HEK293 (cell line): ENCODE results near the gene RLN3.

ENCODE experiments used
- HOXC10 ChIP-seq: sonication (generic); formaldehyde crosslinking; IDR thresholded peaks from 2 replicates; pipeline ENCODE4 v1.8.1; 2023; ENCODE audit warnings: mild to moderate bottlenecking, missing genetic modification reagents
- MEIS1 ChIP-seq: sonication (generic); formaldehyde crosslinking; IDR thresholded peaks from 2 replicates; pipeline ENCODE4 v1.8.1; 2022; ENCODE audit warnings: missing genetic modification reagents, mild to moderate bottlenecking, borderline replicate concordance
- OSR2 ChIP-seq: fragments of 450-650 bp; formaldehyde crosslinking; IDR thresholded peaks from 2 replicates; pipeline ENCODE4 v1.5.1; 2016; ENCODE audit warnings: missing biosample characterization, missing genetic modification characterization
- OVOL3 ChIP-seq: fragments of 450-650 bp; formaldehyde crosslinking; IDR thresholded peaks from 2 replicates; pipeline ENCODE4 v1.5.1; 2016; ENCODE audit warnings: missing biosample characterization, missing genetic modification characterization
- SETDB1 ChIP-seq: IDR thresholded peaks from one replicate; pipeline ENCODE4 v1.6.1; 2017; ENCODE audit warnings: mild to moderate bottlenecking, low read length, moderate library complexity, mixed read lengths; ENCODE audit not compliant: insufficient read length
- ZBTB7A ChIP-seq: fragments of 450-650 bp; formaldehyde crosslinking; IDR thresholded peaks from 2 replicates; pipeline ENCODE4 v1.5.1; 2016; ENCODE audit warnings: low read depth, missing biosample characterization, missing genetic modification characterization
- ZFP37 ChIP-seq: fragments of 450-650 bp; formaldehyde crosslinking; IDR thresholded peaks from 2 replicates; pipeline ENCODE4 v1.5.1; 2016; ENCODE audit warnings: missing biosample characterization, missing genetic modification characterization
- ZNF146 ChIP-seq: fragments of 450-650 bp; formaldehyde crosslinking; IDR thresholded peaks from 2 replicates; pipeline ENCODE4 v1.5.1; 2016; ENCODE audit warnings: missing biosample characterization, missing genetic modification characterization
- ZNF184 ChIP-seq: fragments of 450-650 bp; IDR thresholded peaks from 2 replicates; pipeline ENCODE4 v1.5.1; 2018; ENCODE audit warnings: missing biosample characterization, mild to moderate bottlenecking, missing genetic modification characterization
- ZNF202 ChIP-seq: fragments of 450-650 bp; formaldehyde crosslinking; IDR thresholded peaks from 2 replicates; pipeline ENCODE4 v1.5.1; 2016; ENCODE audit warnings: missing biosample characterization, missing genetic modification characterization, borderline replicate concordance
- ZNF274 ChIP-seq, 2 experiments: fragments of 200-500 bp in 1 of 2; fragments of 450-650 bp in 1 of 2; sonication (Bioruptor generic) in 1 of 2; formaldehyde crosslinking in 1 of 2; IDR thresholded peaks; 2 replicates each; pipeline versions ENCODE4 v1.5.1 to v1.6.1; 2014 to 2016; ENCODE audit warnings: borderline replicate concordance in 1 of 2, inconsistent platforms in 1 of 2, low read length in 1 of 2, missing biosample characterization in 1 of 2, missing genetic modification characterization in 1 of 2
- ZNF292 ChIP-seq: fragments of 450-650 bp; formaldehyde crosslinking; IDR thresholded peaks from 2 replicates; pipeline ENCODE4 v1.5.1; 2016; ENCODE audit warnings: low read depth, missing biosample characterization, missing genetic modification characterization, borderline replicate concordance
- ZNF404 ChIP-seq: fragments of 450-650 bp; formaldehyde crosslinking; IDR thresholded peaks from 2 replicates; pipeline ENCODE4 v1.5.1; 2017; ENCODE audit warnings: missing biosample characterization, missing genetic modification characterization
- ZNF521 ChIP-seq: fragments of 450-650 bp; formaldehyde crosslinking; IDR thresholded peaks from 2 replicates; pipeline ENCODE4 v1.5.1; 2017; ENCODE audit warnings: missing biosample characterization, mild to moderate bottlenecking, missing genetic modification characterization
- ZNF629 ChIP-seq: fragments of 450-650 bp; formaldehyde crosslinking; IDR thresholded peaks from 2 replicates; pipeline ENCODE4 v1.5.1; 2017; ENCODE audit warnings: missing biosample characterization, missing genetic modification characterization
- ZNF701 ChIP-seq: fragments of 450-650 bp; formaldehyde crosslinking; IDR thresholded peaks from 2 replicates; pipeline ENCODE4 v1.5.1; 2016; ENCODE audit warnings: missing biosample characterization, missing genetic modification characterization
- ZNF76 ChIP-seq: fragments of 450-650 bp; formaldehyde crosslinking; IDR thresholded peaks from 2 replicates; pipeline ENCODE4; 2016; ENCODE audit warnings: low read depth, missing biosample characterization, missing genetic modification characterization, borderline replicate concordance
- ZSCAN23 ChIP-seq: fragments of 450-650 bp; formaldehyde crosslinking; IDR thresholded peaks from 2 replicates; pipeline ENCODE4 v1.5.1; 2016; ENCODE audit warnings: missing biosample characterization, missing genetic modification characterization
- TF ChIP-seq, protein P1 (sequence below): fragments of 450-650 bp; formaldehyde crosslinking; IDR thresholded peaks from 2 replicates; pipeline ENCODE4 v1.5.1; 2017; ENCODE audit warnings: missing biosample characterization, missing genetic modification characterization
- TF ChIP-seq, protein P2 (sequence below): fragments of 450-650 bp; formaldehyde crosslinking; IDR thresholded peaks from 2 replicates; pipeline ENCODE4 v1.5.1; 2017; ENCODE audit warnings: missing biosample characterization, missing genetic modification characterization
- TF ChIP-seq, protein P3 (sequence below): fragments of 450-650 bp; formaldehyde crosslinking; IDR thresholded peaks from 2 replicates; pipeline ENCODE4 v1.5.1; 2016; ENCODE audit warnings: missing biosample characterization, missing genetic modification characterization
- TF ChIP-seq, protein P4 (sequence below): fragments of 450-650 bp; IDR thresholded peaks from 2 replicates; pipeline ENCODE4 v1.5.1; 2018; ENCODE audit warnings: missing biosample characterization, mild to moderate bottlenecking, missing genetic modification characterization
- TF ChIP-seq, protein P5 (sequence below): fragments of 450-650 bp; formaldehyde crosslinking; IDR thresholded peaks from 2 replicates; pipeline ENCODE4 v1.5.1; 2016; ENCODE audit warnings: missing biosample characterization, missing genetic modification characterization
- TF ChIP-seq, protein P6 (sequence below): fragments of 450-650 bp; formaldehyde crosslinking; IDR thresholded peaks from 2 replicates; pipeline ENCODE4 v1.5.1; 2016; ENCODE audit warnings: missing biosample characterization, missing genetic modification characterization

The RLN3 gene

DNA sequence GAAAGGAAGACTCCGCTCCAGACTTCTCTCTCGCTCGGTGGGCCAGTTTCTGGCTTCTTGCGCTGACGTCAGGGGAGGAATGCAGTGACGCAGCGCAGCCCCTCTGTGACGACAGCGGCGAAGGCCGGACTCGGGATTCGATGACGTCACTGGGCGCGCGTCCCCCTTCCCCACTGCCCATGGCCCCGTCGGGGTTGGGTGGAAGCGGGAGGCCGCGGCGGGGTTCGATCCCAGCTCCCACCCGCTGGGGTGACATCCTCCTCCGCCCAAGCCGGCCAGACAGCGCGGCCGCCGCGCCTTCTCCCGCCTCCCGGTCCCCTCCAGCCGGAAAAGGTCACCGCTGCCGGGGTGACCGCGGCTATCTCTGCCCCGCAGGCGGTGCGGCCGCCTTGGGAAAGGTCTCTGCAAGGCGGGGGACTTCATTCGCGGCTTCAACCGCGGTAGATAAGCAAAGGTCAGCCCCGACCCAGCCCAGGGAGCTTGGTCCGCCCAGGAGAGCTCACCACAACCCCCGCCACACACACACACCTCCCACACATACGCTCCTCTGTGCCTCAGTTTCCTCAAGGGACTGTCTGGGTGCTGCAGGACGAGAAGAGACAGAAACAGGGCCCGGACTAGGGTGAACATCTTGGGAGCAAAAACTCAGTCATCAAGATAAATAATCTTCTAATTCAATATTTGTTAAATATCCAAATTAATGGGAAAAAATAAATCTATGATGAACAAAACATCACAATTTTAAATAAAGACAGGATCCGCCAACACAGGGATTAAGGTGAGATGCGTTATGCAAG is 21.0 kb upstream of the RLN3 start (continued):
- peak; percentile 86 for TF ChIP-seq ZNF76 (tag by site-specific recombination)
- peak; percentile 47 for TF ChIP-seq ZNF146 (tag by site-specific recombination)
- no peak for TF ChIP-seq SETDB1
- no peak for TF ChIP-seq ZNF292 (tag by site-specific recombination)
- no peak for TF ChIP-seq ZNF701 (tag by site-specific recombination)
- TF ChIP-seq ZNF184 (tag by site-specific recombination): peak; percentile 12; the same call in 1 of the 2 replicates
- TF ChIP-seq ZFP37: peak; percentile 96
- TF ChIP-seq HOXC10: no peak
- peak; percentile 92 for TF ChIP-seq ZSCAN23 (tag by site-specific recombination)
- peak; percentile 100 for TF ChIP-seq ZNF629 (tag by site-specific recombination)
- TF ChIP-seq, protein P1, sequence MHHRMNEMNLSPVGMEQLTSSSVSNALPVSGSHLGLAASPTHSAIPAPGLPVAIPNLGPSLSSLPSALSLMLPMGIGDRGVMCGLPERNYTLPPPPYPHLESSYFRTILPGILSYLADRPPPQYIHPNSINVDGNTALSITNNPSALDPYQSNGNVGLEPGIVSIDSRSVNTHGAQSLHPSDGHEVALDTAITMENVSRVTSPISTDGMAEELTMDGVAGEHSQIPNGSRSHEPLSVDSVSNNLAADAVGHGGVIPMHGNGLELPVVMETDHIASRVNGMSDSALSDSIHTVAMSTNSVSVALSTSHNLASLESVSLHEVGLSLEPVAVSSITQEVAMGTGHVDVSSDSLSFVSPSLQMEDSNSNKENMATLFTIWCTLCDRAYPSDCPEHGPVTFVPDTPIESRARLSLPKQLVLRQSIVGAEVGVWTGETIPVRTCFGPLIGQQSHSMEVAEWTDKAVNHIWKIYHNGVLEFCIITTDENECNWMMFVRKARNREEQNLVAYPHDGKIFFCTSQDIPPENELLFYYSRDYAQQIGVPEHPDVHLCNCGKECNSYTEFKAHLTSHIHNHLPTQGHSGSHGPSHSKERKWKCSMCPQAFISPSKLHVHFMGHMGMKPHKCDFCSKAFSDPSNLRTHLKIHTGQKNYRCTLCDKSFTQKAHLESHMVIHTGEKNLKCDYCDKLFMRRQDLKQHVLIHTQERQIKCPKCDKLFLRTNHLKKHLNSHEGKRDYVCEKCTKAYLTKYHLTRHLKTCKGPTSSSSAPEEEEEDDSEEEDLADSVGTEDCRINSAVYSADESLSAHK (tag by site-specific recombination): peak; percentile 81
- TF ChIP-seq ZNF274 (IDR thresholded peaks at IDR 0.05; ENCODE audit: low read length): no peak
- TF ChIP-seq ZNF274 (tag by site-specific recombination; IDR thresholded peaks at IDR 0.05; ENCODE audit: borderline replicate concordance): no peak
- TF ChIP-seq, protein P2, sequence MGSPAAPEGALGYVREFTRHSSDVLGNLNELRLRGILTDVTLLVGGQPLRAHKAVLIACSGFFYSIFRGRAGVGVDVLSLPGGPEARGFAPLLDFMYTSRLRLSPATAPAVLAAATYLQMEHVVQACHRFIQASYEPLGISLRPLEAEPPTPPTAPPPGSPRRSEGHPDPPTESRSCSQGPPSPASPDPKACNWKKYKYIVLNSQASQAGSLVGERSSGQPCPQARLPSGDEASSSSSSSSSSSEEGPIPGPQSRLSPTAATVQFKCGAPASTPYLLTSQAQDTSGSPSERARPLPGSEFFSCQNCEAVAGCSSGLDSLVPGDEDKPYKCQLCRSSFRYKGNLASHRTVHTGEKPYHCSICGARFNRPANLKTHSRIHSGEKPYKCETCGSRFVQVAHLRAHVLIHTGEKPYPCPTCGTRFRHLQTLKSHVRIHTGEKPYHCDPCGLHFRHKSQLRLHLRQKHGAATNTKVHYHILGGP (tag by site-specific recombination): no peak
- TF ChIP-seq, protein P3, sequence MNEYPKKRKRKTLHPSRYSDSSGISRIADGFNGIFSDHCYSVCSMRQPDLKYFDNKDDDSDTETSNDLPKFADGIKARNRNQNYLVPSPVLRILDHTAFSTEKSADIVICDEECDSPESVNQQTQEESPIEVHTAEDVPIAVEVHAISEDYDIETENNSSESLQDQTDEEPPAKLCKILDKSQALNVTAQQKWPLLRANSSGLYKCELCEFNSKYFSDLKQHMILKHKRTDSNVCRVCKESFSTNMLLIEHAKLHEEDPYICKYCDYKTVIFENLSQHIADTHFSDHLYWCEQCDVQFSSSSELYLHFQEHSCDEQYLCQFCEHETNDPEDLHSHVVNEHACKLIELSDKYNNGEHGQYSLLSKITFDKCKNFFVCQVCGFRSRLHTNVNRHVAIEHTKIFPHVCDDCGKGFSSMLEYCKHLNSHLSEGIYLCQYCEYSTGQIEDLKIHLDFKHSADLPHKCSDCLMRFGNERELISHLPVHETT (tag by site-specific recombination): peak; percentile 94
- TF ChIP-seq, protein P4, sequence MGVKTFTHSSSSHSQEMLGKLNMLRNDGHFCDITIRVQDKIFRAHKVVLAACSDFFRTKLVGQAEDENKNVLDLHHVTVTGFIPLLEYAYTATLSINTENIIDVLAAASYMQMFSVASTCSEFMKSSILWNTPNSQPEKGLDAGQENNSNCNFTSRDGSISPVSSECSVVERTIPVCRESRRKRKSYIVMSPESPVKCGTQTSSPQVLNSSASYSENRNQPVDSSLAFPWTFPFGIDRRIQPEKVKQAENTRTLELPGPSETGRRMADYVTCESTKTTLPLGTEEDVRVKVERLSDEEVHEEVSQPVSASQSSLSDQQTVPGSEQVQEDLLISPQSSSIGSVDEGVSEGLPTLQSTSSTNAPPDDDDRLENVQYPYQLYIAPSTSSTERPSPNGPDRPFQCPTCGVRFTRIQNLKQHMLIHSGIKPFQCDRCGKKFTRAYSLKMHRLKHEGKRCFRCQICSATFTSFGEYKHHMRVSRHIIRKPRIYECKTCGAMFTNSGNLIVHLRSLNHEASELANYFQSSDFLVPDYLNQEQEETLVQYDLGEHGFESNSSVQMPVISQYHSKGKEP (tag by site-specific recombination): 0 out of 2 replicates have a peak, but pooled peaks have one; percentile 43
- TF ChIP-seq, protein P5, sequence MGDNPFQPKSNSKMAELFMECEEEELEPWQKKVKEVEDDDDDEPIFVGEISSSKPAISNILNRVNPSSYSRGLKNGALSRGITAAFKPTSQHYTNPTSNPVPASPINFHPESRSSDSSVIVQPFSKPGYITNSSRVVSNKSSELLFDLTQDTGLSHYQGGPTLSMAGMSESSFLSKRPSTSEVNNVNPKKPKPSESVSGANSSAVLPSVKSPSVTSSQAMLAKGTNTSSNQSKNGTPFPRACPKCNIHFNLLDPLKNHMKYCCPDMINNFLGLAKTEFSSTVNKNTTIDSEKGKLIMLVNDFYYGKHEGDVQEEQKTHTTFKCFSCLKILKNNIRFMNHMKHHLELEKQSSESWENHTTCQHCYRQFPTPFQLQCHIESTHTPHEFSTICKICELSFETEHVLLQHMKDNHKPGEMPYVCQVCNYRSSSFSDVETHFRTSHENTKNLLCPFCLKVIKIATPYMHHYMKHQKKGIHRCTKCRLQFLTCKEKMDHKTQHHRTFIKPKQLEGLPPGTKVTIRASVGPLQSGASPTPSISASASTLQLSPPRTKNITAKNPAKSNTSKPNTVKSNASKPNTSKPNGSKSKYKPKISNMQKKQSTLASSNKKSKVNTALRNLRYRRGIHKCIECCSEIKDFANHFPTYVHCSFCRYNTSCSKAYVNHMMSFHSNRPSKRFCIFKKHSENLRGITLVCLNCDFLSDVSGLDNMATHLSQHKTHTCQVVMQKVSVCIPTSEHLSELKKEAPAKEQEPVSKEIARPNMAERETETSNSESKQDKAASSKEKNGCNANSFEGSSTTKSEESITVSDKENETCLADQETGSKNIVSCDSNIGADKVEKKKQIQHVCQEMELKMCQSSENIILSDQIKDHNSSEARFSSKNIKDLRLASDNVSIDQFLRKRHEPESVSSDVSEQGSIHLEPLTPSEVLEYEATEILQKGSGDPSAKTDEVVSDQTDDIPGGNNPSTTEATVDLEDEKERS (tag by site-specific recombination): peak; percentile 65; the same call in 1 of the 2 replicates
- no peak for TF ChIP-seq MEIS1 (CRISPR knock-in tag)
- TF ChIP-seq, protein P6, sequence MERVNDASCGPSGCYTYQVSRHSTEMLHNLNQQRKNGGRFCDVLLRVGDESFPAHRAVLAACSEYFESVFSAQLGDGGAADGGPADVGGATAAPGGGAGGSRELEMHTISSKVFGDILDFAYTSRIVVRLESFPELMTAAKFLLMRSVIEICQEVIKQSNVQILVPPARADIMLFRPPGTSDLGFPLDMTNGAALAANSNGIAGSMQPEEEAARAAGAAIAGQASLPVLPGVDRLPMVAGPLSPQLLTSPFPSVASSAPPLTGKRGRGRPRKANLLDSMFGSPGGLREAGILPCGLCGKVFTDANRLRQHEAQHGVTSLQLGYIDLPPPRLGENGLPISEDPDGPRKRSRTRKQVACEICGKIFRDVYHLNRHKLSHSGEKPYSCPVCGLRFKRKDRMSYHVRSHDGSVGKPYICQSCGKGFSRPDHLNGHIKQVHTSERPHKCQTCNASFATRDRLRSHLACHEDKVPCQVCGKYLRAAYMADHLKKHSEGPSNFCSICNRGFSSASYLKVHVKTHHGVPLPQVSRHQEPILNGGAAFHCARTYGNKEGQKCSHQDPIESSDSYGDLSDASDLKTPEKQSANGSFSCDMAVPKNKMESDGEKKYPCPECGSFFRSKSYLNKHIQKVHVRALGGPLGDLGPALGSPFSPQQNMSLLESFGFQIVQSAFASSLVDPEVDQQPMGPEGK: peak; percentile 98
- TF ChIP-seq OVOL3 (tag by site-specific recombination): peak; percentile 47; the same call in 1 of the 2 replicates
- TF ChIP-seq ZNF521 (tag by site-specific recombination): no peak
- 0 out of 2 replicates have a peak, but pooled peaks have one; percentile 20 for TF ChIP-seq OSR2 (tag by site-specific recombination)
- no peak; the same call in 1 of the 2 replicates for TF ChIP-seq ZNF404 (tag by site-specific recombination)
- peak; percentile 97 for TF ChIP-seq ZBTB7A (tag by site-specific recombination)
- TF ChIP-seq ZNF202: no peak
